SU-DHL-6 (cell line): Measurements from ENCODE around the gene DBR1.

Experiments
- CTCF ChIP-seq: fragments of 200-600 bp; sonication (generic); IDR thresholded peaks from one replicate; pipeline ENCODE4 v1.5.1; 2017; ENCODE audit warnings: antibody characterized with exemption, mild to moderate bottlenecking, low read length, moderate library complexity; ENCODE audit not compliant: insufficient read depth, poor library complexity, severe bottlenecking
- EZH2phosphoT487 ChIP-seq: fragments of 200-600 bp; sonication (generic), shearing (Covaris generic); conservative IDR thresholded peaks from 2 replicates; pipeline ENCODE4 v1.6.1; 2018; ENCODE audit warnings: mild to moderate bottlenecking, antibody characterized with exemption, low read length, moderate library complexity, mixed read lengths

- no peak for TF ChIP-seq CTCF
- no peak for TF ChIP-seq EZH2phosphoT487
These were observed 826 bp downstream of the DBR1 start for GRCh38 chr3:138173769-138174420.
